Karpas-422 (cell line): ENCODE data around the gene FOXD1. TPM values are rescaled to one million over a fixed set of nuclear protein-coding genes. Genes with fewer than 3 reads are reported as not detected.

Source experiments
- DNase-seq: peaks from one replicate; pipeline ENCODE4 v3.0.0-alpha.2; 2015
- H2AFZ ChIP-seq: fragments of 200-600 bp; sonication (generic); 2 replicates; pipeline ENCODE4 v1.6.1; 2014; ENCODE audit warnings: antibody characterized with exemption, low read length, mixed read lengths
- H3K27ac ChIP-seq: fragments of 200-600 bp; sonication (generic); 2 replicates; pipeline ENCODE4 v1.5.1; 2014; ENCODE audit warnings: mild to moderate bottlenecking, low read length, moderate library complexity
- H3K27me3 ChIP-seq: fragments of 200-600 bp; sonication (generic); 2 replicates; pipeline ENCODE4 v1.6.1; 2014; ENCODE audit warnings: low read length, mixed read lengths
- H3K36me3 ChIP-seq: fragments of 200-600 bp; sonication (generic); 2 replicates; pipeline ENCODE4 v1.6.1; 2014; ENCODE audit warnings: low read length, mixed read lengths; ENCODE audit not compliant: insufficient read depth
- H3K4me1 ChIP-seq: fragments of 200-600 bp; sonication (generic); 2 replicates; pipeline ENCODE4 v1.6.1; 2014; ENCODE audit warnings: mild to moderate bottlenecking, low read length, mixed read lengths
- H3K4me2 ChIP-seq: fragments of 200-600 bp; sonication (generic); 2 replicates; pipeline ENCODE4 v1.6.1; 2014; ENCODE audit warnings: low read length, low read depth, mild to moderate bottlenecking; ENCODE audit not compliant: poor library complexity, severe bottlenecking
- H3K4me3 ChIP-seq: fragments of 200-600 bp; sonication (generic); 2 replicates; pipeline ENCODE4 v1.5.1; 2014; ENCODE audit warnings: mild to moderate bottlenecking, antibody characterized with exemption, low read length, mixed read lengths
- H3K79me2 ChIP-seq: fragments of 200-600 bp; sonication (generic); 2 replicates; pipeline ENCODE4 v1.6.1; 2014; ENCODE audit warnings: mild to moderate bottlenecking, low read length, mixed read lengths
- H3K9ac ChIP-seq: fragments of 200-600 bp; sonication (generic); 2 replicates; pipeline ENCODE4 v1.6.0; 2014; ENCODE audit warnings: low read length
- H3K9me2 ChIP-seq: fragments of 200-600 bp; sonication (generic), shearing (Covaris generic); replicated peaks from 2 replicates; pipeline ENCODE4 v1.6.0; 2014; ENCODE audit warnings: mild to moderate bottlenecking, low read length, moderate library complexity; ENCODE audit not compliant: insufficient read depth
- H3K9me3 ChIP-seq: fragments of 300-700, 200-600 bp; sonication (generic); 2 replicates; pipeline ENCODE4 v1.6.1; 2014; ENCODE audit warnings: low read length, mixed read lengths
- H4K20me1 ChIP-seq: fragments of 200-600 bp; sonication (generic); 2 replicates; pipeline ENCODE4 v1.6.1; 2014; ENCODE audit warnings: mild to moderate bottlenecking, antibody characterized with exemption, low read length, low read depth; ENCODE audit not compliant: insufficient read depth
- total RNA-seq: library from RNA; depleted of rRNA; stranded (reverse); fragments of >200 nt; shearing (Covaris generic); gene quantifications from 2 replicates; pipeline ENCODE4 v1.2.3, GENCODE V29; 2014; ENCODE audit warnings: low replicate concordance

FOXD1 gene
- total RNA-seq, 1 experiment from 2014 or later, result 0.97 TPM

GRCh38 chr5:73445665-73446630 lies 2.6 kb downstream of the FOXD1 start:
- no peaks in the 10 kb centered on the region for H3K79me2 ChIP-seq
- H3K4me1 ChIP-seq, result peaks cover 18% of the 10 kb centered on the region
- H3K27me3 ChIP-seq, result no peaks in the 10 kb centered on the region; the same call in 1 of the 2 replicates
- no peaks in the 10 kb centered on the region; the same call in 1 of the 2 replicates for H4K20me1 ChIP-seq
- H3K9me3 ChIP-seq, result no peaks in the 10 kb centered on the region
- no peaks in the 10 kb centered on the region for H3K9me2 ChIP-seq
- H2AFZ ChIP-seq, result no peak overlapping the region
- H3K36me3 ChIP-seq, result no peaks in the 10 kb centered on the region
- no peak overlapping the region for H3K4me2 ChIP-seq
- H3K9ac ChIP-seq, result no peak overlapping the region
- no peak overlapping the region for H3K4me3 ChIP-seq
- no peak overlapping the region for H3K27ac ChIP-seq
- no peak for DNase-seq

- Histone ChIP-seq H3K9ac (no peak overlapping the region), H3K9me3 (no peaks in the 10 kb centered on the region), H3K27me3 (no peaks in the 10 kb centered on the region; the same call in 1 of the 2 replicates), H3K79me2 (no peaks in the 10 kb centered on the region), H3K4me1 (peaks cover 18% of the 10 kb centered on the region), H3K9me2 (no peaks in the 10 kb centered on the region), H3K27ac (no peak overlapping the region), H3K36me3 (no peaks in the 10 kb centered on the region), H3K4me2 (no peak overlapping the region), H2AFZ (no peak overlapping the region), H3K4me3 (no peak overlapping the region), H4K20me1 (no peaks in the 10 kb centered on the region)
- DNase-seq, result no peak
Measured at GRCh38 chr5:73444499-73445438, 3.8 kb downstream of the FOXD1 start.

GRCh38 chr5:73443829-73444498 lies 4.6 kb downstream of the FOXD1 start:
- no peak overlapping the region for H3K4me3 ChIP-seq
- no peak overlapping the region for H3K4me2 ChIP-seq
- H3K27me3 ChIP-seq, result no peaks in the 10 kb centered on the region; the same call in 1 of the 2 replicates
- H3K9ac ChIP-seq, result no peak overlapping the region
- no peaks in the 10 kb centered on the region for H3K9me2 ChIP-seq
- no peak overlapping the region for H2AFZ ChIP-seq
- H3K27ac ChIP-seq, result no peak overlapping the region
- H3K9me3 ChIP-seq, result no peaks in the 10 kb centered on the region
- no peaks in the 10 kb centered on the region for H3K36me3 ChIP-seq
- no peaks in the 10 kb centered on the region for H3K79me2 ChIP-seq
- H3K4me1 ChIP-seq, result peaks cover 11% of the 10 kb centered on the region
- H4K20me1 ChIP-seq, result no peaks in the 10 kb centered on the region
- DNase-seq, result no peak

GRCh38 chr5:73442996-73443627 lies 5.5 kb downstream of the FOXD1 start:
- Histone ChIP-seq H3K27ac (no peak overlapping the region), H3K9me2 (no peaks in the 10 kb centered on the region), H3K27me3 (no peaks in the 10 kb centered on the region), H3K9ac (no peak overlapping the region), H2AFZ (no peak overlapping the region), H3K4me2 (no peak overlapping the region), H3K36me3 (no peaks in the 10 kb centered on the region), H3K79me2 (no peaks in the 10 kb centered on the region), H3K9me3 (no peaks in the 10 kb centered on the region), H3K4me1 (peaks cover 5% of the 10 kb centered on the region; the same call in 1 of the 2 replicates), H3K4me3 (no peak overlapping the region), H4K20me1 (no peaks in the 10 kb centered on the region)
- no peak for DNase-seq

GRCh38 chr5:73442231-73442811 lies 6.3 kb downstream of the FOXD1 start:
- no peaks in the 10 kb centered on the region for H4K20me1 ChIP-seq
- no peaks in the 10 kb centered on the region for H3K9me2 ChIP-seq
- H3K9me3 ChIP-seq, result no peaks in the 10 kb centered on the region
- H3K79me2 ChIP-seq, result no peaks in the 10 kb centered on the region
- H3K9ac ChIP-seq, result no peak overlapping the region
- no peaks in the 10 kb centered on the region for H3K36me3 ChIP-seq
- H3K4me1 ChIP-seq, result peaks cover 5% of the 10 kb centered on the region; the same call in 1 of the 2 replicates
- no peak for DNase-seq
- H3K27me3 ChIP-seq, result no peaks in the 10 kb centered on the region
- H3K4me3 ChIP-seq, result no peak overlapping the region
- no peak overlapping the region for H2AFZ ChIP-seq
- H3K4me2 ChIP-seq, result no peak overlapping the region
- H3K27ac ChIP-seq, result no peak overlapping the region

- no peaks in the 10 kb centered on the region for H3K9me3 ChIP-seq
- H3K79me2 ChIP-seq, result no peaks in the 10 kb centered on the region
- H3K4me1 ChIP-seq, result peaks cover 5% of the 10 kb centered on the region; the same call in 1 of the 2 replicates
- no peak overlapping the region for H3K9ac ChIP-seq
- H4K20me1 ChIP-seq, result no peaks in the 10 kb centered on the region
- H3K36me3 ChIP-seq, result no peaks in the 10 kb centered on the region
- DNase-seq, result no peak
- no peak overlapping the region for H3K4me3 ChIP-seq
- no peak overlapping the region for H2AFZ ChIP-seq
- H3K9me2 ChIP-seq, result no peaks in the 10 kb centered on the region
- H3K27ac ChIP-seq, result no peak overlapping the region
- no peaks in the 10 kb centered on the region for H3K27me3 ChIP-seq
- no peak overlapping the region for H3K4me2 ChIP-seq
Measured at GRCh38 chr5:73441378-73441777, 7.2 kb downstream of the FOXD1 start.

GRCh38 chr5:73440262-73440661 lies 8.3 kb downstream of the FOXD1 start:
- Histone ChIP-seq H3K4me2 (no peak overlapping the region), H3K9me2 (no peaks in the 10 kb centered on the region), H3K9me3 (no peaks in the 10 kb centered on the region), H2AFZ (no peak overlapping the region), H3K4me1 (no peaks in the 10 kb centered on the region), H3K79me2 (no peaks in the 10 kb centered on the region), H3K9ac (no peak overlapping the region), H3K27ac (no peak overlapping the region), H4K20me1 (no peaks in the 10 kb centered on the region), H3K36me3 (no peaks in the 10 kb centered on the region), H3K27me3 (no peaks in the 10 kb centered on the region), H3K4me3 (no peak overlapping the region)
- no peak for DNase-seq
